GM15510 (cell line): ENCODE results near the gene TRIM27.

Experiments
- POLR2A ChIP-seq: IDR thresholded peaks from 3 replicates; pipeline ENCODE4 v1.6.1; 2011; ENCODE audit warnings: borderline replicate concordance; ENCODE audit not compliant: insufficient read length; ENCODE audit errors: extremely low read depth

Gene TRIM27

GRCh38 chr6:28862077-28862476, 61.7 kb downstream of the TRIM27 start:
- no peak for TF ChIP-seq POLR2A

DNA sequence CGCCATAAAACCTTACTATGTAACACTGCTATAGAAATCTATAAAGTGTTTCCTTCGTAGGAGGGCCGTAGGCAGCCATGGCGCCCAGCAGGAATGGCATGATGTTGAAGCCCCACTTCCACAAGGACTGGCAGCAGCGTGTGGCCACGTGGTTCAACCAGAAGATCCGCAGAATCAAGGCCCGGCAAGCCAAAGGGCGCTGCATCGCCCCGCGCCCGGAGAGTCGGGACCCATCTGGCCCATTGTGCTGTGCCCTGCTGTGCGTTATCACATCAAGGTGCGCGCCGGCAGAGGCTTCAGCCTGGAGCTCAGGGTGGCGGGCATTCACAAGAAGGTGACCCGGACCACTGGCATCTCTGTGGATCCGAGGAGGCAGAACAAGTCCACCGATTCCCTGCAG, 62.4 kb downstream of the TRIM27 start:
- TF ChIP-seq POLR2A = no peak

- no peak for TF ChIP-seq POLR2A
Measured at GRCh38 chr6:28860581-28860980, 63.2 kb downstream of the TRIM27 start.

DNA sequence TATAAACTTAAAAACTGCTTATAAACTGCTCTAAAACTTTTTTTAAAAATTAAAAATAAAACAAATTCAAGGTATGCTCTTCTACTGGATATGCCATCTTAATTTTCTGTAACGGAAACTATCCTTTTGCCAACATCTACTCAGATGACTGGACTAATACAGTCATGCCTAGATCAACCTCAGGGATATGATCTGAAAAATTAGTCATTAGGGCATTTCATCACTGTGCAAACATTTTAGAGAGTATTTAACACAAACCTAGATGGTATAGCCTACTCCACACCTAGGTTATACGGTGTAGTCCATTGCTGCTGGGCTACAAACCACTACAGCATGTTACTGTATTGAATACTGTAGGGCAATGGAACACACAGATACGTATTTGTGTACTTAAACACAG, 64.8 kb downstream of the TRIM27 start:
- no peak for TF ChIP-seq POLR2A

DNA sequence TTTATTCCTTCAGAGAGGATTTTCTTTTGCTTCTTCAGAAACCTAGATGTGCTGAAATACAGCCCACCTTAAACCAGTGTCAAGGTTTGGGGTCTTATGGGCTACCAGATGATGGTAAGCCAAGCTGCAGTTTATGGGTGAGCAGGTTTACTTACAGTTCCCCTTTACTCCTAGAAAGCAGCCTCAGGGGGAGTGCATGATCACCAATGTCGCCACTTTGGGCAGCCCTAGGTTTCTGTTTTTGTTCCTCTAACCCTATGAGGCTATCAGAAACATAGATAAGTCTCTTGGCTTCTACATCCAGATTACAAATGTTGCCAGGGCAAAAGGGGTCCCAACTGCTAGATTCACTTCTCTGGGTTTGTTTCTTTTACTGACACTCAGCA, 67.2 kb downstream of the TRIM27 start:
- no peak for TF ChIP-seq POLR2A
